Motor neuron (in vitro differentiated cells): ENCODE data around the gene AXIN2. TPM values are rescaled to one million over a fixed set of nuclear protein-coding genes. Genes with fewer than 3 reads are reported as not detected.

Experiments
- ATAC-seq, 8 experiments: fragments of 200-7000 bp; cut with Tn5 transposase; replicated peaks in 6 of 8; 2 replicates each; pipeline ENCODE4 v1.8.0; 2021; ENCODE audit warnings: mild to moderate bottlenecking in 8 of 8, moderate library complexity in 8 of 8
- H3K27ac ChIP-seq, 2 donors: fragments of 250-450 bp; sonication (Bioruptor Pico); 2 replicates each; pipeline ENCODE4 v1.9.0; 2021; ENCODE audit warnings: antibody characterized with exemption in 2 of 2, mild to moderate bottlenecking in 2 of 2, moderate library complexity in 1 of 2
- H3K4me1 ChIP-seq, 2 donors: fragments of 250-450 bp; sonication (Bioruptor Pico); replicated peaks in 1 of 2; 2 replicates each; pipeline ENCODE4 v1.6.1; 2021; ENCODE audit warnings: antibody characterized with exemption in 2 of 2, mild to moderate bottlenecking in 2 of 2, moderate library complexity in 1 of 2
- H3K4me3 ChIP-seq, 5 donors: fragments of 250-450 bp; sonication (Bioruptor Pico); 2 replicates each; pipeline ENCODE4 v1.9.0; 2021; ENCODE audit warnings: antibody characterized with exemption in 5 of 5, mild to moderate bottlenecking in 5 of 5, moderate library complexity in 4 of 5
- WGBS, 10 experiments: fragments of 450-650 bp; shearing (Covaris generic); methylation state at CpG; one replicate each; pipeline ENCODE4 v1.0.0; 2022; 5-methylcytosine and 5-hydroxymethylcytosine counted together
- in situ Hi-C, 9 experiments: fragments of 400-800 bp; cut with MboI; loops; one replicate each; pipeline ENCODE4 v1.15.0; 2021; ENCODE audit warnings: low sequenced_read_pairs in 9 of 9, low pct_unique_long_range_greater_than_20kb in 2 of 9; ENCODE audit not compliant: unreplicated experiment in 9 of 9
- total RNA-seq, 8 experiments: library from RNA; unstranded; fragments of 300-600 nt; gene quantifications; 2 replicates each; pipeline versions ENCODE4 v1.2.3 to v1.2.4, GENCODE V29; 2022

Gene AXIN2
- total RNA-seq, 8 experiments from 2014 or later, result 2.0 to 18.7 (median 8.4) TPM

DNA sequence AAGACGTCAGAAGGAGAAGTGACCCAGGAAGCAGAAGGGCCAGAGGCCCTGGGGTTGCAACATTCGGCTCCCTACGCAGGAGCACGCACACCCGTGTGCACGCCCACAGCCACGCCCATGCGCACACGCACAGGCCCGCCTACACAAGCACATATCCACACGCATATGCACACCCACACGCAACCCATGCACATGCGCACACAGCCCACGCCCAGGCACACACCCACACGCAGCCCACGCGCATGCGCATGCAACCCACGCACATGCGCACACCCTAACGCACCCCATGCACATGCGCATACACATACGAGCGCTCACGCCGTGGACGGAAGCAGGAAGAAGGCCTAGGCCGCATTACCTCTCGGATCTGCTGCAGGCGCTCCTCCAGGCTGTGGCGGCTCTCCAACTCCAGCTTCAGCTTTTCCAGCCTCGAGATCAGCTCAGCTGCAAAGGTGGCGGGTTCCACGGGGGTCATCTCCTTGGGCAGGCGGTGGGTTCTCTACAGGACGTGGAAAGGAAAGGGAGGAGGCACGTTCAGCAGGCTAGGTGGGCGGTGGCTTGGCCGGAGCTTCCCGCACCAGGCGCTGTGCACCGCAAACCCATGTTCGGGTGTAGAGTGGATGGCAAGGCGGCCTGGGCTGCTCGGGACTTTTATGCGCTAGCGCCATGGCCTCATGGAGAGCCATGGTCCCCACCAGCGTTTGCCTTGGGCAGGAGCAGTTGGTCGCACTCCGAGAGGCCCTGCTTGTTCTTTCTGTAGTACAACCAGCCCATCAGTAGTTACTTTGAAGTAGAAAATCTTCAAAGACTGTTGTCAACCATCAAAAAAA, 23.4 kb downstream of the AXIN2 start:
- 8 to 100% (median 91%) methylated on average over 1 to 20 of the region's 50 CpGs for WGBS, 10 experiments
- peaks cover 0 to 10% of the 10 kb centered on the region in 2 donors for H3K4me1 ChIP-seq
- no peak overlapping the region for H3K4me3 ChIP-seq
- H3K27ac ChIP-seq, result no peak overlapping the region
- in situ Hi-C loops, result no loop called here
- peak in 3 of 8 experiments; percentile 57 to 79 (median 77) for ATAC-seq

DNA sequence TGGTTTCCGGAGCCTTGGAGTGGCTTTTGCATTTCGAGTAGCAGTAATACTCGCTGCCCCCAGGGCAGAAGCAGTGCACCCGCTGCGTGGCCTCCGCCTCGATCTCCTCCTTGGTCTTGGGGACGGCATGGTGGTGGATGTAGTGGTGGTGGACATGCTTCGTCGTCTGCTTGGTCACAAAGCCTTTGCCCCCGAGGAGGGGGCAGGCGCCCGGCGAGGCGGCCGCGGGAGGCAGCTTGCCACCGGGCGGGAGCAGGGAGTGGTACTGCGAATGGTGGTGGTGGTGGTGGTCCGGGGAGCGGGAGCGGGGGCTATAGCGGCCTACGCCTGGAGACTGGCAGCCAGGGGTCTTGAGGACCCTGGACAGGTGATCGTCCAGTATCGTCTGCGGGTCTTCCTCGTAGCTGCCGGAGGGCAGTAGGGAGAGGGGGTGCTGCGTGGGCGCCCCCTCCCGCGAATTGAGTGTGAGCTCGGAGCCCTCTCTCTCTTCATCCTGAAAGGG, 24.1 kb downstream of the AXIN2 start:
- H3K27ac ChIP-seq, result no peak overlapping the region
- no peak overlapping the region for H3K4me3 ChIP-seq
- in situ Hi-C loops, result no loop called here
- H3K4me1 ChIP-seq, result peaks cover 1 to 10% of the 10 kb centered on the region in 2 donors
- WGBS, 10 experiments, result 20 to 100% (median 89%) methylated on average over 1 to 14 of the region's 35 CpGs; no CpG with 5 or more reads in 6 of the 10 experiments
- ATAC-seq, result no peak

DNA sequence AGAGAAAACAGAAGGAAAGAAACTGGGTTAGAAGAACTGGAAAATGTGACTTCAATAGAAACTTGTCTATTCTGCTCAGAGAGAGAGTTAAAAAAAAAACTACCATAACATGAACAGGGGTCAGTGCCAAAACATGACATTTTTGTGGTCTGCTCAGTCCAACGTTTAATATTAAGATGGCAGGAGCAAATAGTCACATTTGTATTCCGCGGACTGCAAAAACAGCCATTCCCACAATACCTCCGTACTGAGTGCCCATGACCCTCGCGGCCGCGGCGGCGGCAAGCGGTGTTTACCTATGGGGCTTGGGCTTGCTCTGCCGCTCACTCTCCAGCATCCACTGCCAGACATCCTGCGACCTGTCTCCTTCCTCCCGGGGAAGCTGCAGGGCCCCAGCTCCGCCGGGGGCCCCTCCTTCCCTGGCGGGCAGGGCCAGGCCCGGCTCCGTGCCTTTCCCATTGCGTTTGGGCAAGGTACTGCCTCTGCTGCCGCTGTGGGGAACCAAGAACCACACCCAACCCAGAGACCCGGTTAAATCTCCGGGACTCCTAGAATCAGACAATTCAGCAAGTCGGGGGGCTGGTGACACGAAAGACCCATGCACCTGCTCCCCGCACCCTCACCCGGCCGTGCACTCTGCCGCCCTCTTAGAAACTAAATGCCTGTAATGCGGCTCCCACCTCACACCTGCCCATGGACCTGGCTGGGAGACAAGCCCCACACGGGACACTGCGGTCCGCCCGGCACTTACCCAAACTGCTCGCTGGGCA, 24.7 kb downstream of the AXIN2 start:
- Histone ChIP-seq H3K4me3 (no peak overlapping the region), H3K4me1 (peaks cover 8 to 17% of the 10 kb centered on the region in 2 donors), H3K27ac (no peak overlapping the region)
- in situ Hi-C loops, result no loop called here
- no peak for ATAC-seq
- WGBS, 10 experiments, result 6 to 100% (median 82%) methylated on average over 1 to 21 of the region's 35 CpGs; no CpG with 5 or more reads in 2 of the 10 experiments

DNA sequence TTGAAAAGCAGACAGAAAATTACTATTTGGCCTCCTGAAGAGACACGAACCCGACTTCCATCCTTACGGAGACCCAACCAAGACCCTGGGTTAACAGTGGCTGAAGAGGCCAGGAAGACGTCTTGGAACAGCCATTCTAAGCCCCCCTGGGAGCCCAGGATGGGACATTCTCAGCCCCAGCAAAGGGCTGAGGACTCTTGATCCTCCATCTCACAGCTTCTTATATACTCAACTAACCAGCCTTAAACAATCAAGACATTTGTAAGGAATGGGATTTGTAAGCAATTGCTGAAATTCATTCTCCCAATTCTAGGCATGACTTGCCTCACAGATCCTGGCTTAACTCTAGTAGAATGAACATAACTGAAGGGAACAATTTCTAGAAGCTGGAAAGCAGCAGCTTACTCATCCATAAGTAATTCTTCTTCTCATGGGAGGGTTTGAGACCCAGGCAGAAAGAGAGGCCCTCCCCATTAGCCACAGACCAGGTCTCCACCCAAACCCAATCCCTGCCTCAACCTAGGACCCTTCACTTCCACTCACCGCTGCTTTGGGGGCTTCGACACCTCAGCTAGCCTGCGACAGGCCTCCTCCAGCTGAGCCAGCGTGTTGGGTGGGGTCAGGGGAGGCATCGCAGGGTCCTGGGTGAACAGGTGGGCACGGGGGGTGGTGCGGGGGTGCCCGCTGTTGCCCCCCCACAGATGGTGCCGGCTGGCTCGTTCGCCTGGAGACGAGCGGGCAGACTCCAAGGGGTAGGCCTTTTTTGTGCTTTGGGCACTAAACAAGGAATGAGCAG, 25.5 kb downstream of the AXIN2 start:
- in situ Hi-C loops, result no loop called here
- Histone ChIP-seq H3K4me3 (no peak overlapping the region), H3K27ac (no peak overlapping the region), H3K4me1 (peaks cover 15 to 25% of the 10 kb centered on the region in 2 donors)
- no peak for ATAC-seq
- WGBS, 10 experiments, result 69 to 100% (median 93%) methylated on average over 1 to 6 of the region's 17 CpGs; no CpG with 5 or more reads in 4 of the 10 experiments

DNA sequence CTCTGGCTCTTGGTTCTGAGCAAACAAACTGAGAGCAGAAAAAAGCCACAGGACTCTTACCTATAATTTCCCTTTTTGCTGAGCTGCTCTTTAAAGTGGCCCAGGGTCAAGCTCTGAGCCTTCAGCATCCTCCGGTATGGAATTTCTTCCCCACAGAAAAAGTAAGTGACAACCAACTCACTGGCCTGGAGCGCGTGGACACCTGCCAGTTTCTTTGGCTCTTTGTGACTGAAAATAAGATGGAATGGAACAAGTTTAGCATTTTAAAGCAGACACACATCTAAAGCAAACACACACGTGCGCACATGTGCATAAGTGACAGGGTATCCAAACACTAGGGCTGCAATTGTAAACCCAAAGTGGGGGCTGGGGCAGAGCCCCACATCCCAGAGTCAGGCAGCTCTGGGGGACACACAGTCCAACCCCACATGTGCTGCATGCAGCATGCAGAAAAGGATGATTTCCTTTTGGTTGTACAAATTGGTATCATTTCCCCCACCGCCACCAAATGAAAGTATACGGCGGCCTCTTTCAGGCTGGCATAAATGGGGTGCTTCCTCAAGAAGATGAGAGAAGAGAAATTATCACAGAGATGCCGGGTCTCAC, 27.5 kb downstream of the AXIN2 start:
- Histone ChIP-seq H3K27ac (no peak overlapping the region), H3K4me3 (no peak overlapping the region), H3K4me1 (peaks cover 32% of the 10 kb centered on the region in 2 donors)
- WGBS, 10 experiments, result 75 to 100% (median 92%) methylated on average over 1 to 7 of the region's 9 CpGs; no CpG with 5 or more reads in 2 of the 10 experiments
- in situ Hi-C loops, result no loop called here
- no peak for ATAC-seq

DNA sequence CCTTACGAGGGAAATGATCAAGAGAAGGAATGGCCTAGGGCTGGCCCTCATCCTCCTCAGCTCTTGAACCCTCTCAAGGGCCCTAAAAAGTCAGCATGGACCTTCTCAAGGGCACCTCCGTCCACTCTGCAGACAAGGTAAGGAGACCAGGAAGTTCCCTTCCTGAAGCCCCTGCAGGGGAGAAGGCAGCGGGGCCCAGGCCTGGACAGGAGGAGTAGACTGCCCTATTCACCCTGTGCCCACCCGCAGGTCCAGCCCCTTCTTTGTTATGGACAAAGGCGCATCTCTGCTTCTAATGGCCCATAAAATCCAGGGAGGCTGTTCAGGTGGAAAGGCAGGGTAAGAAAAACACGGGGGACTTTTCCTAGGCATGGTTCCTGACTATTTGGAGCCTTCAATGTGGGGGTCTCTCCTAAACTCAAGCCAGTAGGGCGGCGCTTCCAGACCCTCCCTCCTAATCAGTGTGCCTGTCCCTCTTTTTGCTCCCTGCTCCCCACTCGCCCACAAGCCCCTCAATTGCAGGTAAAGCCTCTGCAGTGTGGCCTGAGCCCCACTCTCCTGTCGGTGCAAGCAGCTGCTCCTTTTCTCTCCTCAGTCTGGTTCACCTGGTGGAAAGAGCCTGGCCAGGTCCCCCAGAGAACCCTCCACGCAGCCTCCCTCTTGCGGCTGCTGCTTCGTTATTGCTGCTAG, 28.2 kb downstream of the AXIN2 start:
- ATAC-seq, result no peak
- in situ Hi-C loops, result no loop called here
- Histone ChIP-seq H3K27ac (no peak overlapping the region), H3K4me1 (peaks cover 29 to 32% of the 10 kb centered on the region in 2 donors), H3K4me3 (no peak overlapping the region)
- WGBS, 10 experiments, result 33 to 73% (median 63%) methylated on average over 3 to 5 of the region's 13 CpGs; no CpG with 5 or more reads in 6 of the 10 experiments

DNA sequence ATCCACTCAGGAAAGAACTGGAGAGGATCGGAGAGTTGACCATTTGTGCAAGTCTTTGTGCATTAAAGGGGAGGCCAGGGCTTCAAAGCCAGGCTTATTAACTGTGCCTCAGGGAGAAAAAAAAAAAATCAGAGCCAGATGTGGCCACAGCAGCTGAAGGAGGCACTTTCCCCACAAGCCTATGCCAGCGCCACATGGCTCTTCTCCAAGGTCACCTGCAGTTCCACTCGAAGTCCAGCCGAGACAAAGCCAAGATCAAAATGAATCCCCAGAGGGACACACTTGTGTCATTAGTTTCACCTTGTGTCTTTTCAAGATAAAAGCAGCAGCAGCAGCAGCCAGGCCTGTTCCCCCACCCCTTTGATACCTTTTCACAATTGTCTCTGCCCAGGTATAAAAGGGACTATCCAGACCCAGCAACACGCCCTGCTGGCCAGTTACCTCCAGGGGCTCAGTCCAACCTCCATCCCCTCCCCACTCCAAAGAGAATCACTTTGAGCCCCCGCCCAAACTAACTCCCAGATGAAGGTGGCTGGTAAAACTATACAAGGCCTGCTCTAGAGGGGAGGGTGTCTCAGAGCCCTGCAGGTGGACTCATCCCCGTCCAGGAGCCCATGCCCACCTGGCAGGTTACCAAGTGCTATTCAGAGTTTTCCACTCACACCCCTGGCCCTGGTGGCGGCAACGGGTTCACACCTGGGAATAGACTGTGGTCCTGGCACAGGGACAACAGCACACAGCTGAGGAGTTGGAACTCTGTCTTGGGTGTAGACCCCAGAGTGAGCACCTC, 29.2 kb downstream of the AXIN2 start:
- H3K27ac ChIP-seq, result peak overlapping the region in 1 of 2 donors; percentile 35
- ATAC-seq, result no peak
- WGBS, 10 experiments, result 40 to 50% (median 47%) methylated on average over 1 to 4 of the region's 9 CpGs; no CpG with 5 or more reads in 5 of the 10 experiments
- peaks cover 29 to 32% of the 10 kb centered on the region in 2 donors for H3K4me1 ChIP-seq
- in situ Hi-C loops, result no loop called here
- no peak overlapping the region for H3K4me3 ChIP-seq

DNA sequence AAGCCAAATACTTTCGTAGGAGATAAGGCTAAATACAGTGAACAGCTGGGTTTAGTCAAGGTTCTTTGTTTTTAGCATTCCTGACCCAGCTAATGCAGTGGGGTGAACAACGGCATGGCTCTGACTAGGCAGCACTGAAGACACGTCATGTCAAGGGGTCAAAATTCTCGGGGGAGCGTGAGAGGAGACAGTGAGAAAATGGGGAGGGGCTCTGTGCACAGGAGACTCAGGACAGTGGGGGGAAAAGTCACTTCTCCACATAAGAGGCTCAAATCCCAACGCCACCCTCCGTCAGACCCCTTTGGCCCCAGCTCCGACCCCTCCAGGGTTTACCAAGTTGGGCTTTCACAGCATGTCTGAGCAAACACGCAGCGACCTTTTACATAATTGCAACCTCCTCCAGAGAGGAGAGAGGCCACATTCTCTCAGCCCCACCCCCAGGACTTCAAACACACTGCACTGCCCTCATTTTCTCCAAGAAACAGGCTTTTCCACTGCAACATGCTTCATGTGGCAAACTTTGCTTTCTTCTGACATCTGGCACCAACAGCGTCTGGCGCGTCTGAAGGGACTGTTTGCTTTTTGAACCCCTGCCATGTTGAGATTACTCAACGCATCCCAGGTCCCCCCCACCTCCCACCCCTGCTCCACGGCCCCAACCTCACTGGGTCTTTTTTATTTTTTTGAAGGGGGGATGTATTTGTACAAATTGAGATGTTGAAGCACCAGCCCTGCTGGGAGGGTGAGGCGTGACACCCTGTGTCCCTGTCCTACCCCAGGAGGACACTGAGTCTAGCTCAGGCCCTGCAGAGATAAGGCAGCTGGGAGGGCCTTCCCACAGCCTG, 30.0 kb downstream of the AXIN2 start:
- peak overlapping the region; percentile 16 to 35 for H3K27ac ChIP-seq
- H3K4me1 ChIP-seq, result peaks cover 29 to 32% of the 10 kb centered on the region in 2 donors
- in situ Hi-C loops, result no loop called here
- no peak overlapping the region for H3K4me3 ChIP-seq
- peak; percentile 59 to 83 (median 72) for ATAC-seq
- WGBS, 10 experiments, result 0 to 50% (median 6%) methylated on average over 1 to 12 of the region's 16 CpGs; no CpG with 5 or more reads in 1 of the 10 experiments

DNA sequence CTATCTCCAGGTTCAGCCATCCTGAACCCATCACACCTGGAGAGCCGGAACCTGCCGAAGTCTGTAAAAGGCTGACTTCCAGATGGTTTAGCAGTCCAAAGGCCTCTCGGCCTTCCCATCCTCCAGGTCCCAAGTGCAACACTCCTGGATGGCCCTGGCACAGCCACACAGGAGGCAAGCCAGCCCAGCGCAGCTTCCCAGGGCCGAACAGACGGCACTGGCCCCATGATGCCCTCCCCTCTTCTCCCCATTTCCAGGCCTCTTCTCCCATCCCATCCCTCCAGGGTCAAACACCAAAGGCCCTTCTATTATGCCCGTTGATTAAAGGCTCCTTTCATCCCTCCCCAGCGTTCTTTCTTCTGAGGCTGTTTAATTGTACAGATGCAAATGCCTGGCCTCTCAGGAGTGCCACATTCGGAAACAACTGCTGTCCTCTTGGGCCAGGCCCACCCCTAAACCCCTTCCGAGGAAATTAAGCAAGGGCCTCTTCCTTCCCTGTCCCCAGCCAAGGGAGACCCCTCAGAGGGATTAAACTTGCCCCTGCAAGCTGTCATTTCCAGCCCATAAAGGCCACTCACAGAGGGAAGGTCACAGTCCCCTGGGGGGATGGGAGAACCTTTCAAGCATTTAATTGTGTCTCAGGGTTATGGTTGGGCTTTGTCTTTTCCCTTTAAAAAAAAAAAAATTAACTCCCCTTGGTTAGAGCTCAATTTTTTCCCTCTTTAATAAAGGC, 30.8 kb downstream of the AXIN2 start:
- 7 to 100% (median 71%) methylated on average over 2 to 7 of the region's 10 CpGs; no CpG with 5 or more reads in 5 of the 10 experiments for WGBS, 10 experiments
- ATAC-seq, result peak in 5 of 8 experiments; percentile 37 to 62 (median 53)
- Histone ChIP-seq H3K4me1 (peaks cover 29 to 32% of the 10 kb centered on the region in 2 donors), H3K27ac (peak overlapping the region; percentile 16 to 35), H3K4me3 (no peak overlapping the region)
- in situ Hi-C loops, result no loop called here
